ENCODE measurements around the gene CDHR1. TPM values are rescaled to one million over a fixed set of nuclear protein-coding genes. Genes with fewer than 3 reads are reported as not detected.
"Not testable (repeated sequence)": the region's sequence is repeated elsewhere in the genome, so short reads cannot be mapped to it uniquely, and the experiment has no call there.

CDHR1 gene
- total RNA-seq, 1 donor from 2014 or later, result not detected

GRCh38 chr10:84173501-84173929 is 20.8 kb upstream of the CDHR1 start, which contains the start of gene GPR15LG:
GPR15LG (plus strand) TSS chr10:84173801; CDS start chr10:84173852, 51 bp downstream.
- no peak for DNase-seq (ENCODE audit: low read depth, low spot score)

GRCh38 chr10:84175436-84175835 is 18.9 kb upstream of the CDHR1 start:
- no peak for DNase-seq (ENCODE audit: low read depth, low spot score)

- no peak for DNase-seq (ENCODE audit: low read depth, low spot score)
These were observed 18.0 kb upstream of the CDHR1 start for GRCh38 chr10:84176351-84176750.

- no peak for DNase-seq (ENCODE audit: low read depth, low spot score)
These were observed 17.4 kb upstream of the CDHR1 start for GRCh38 chr10:84176836-84177474.

GRCh38 chr10:84177541-84178141 is 16.7 kb upstream of the CDHR1 start:
- DNase-seq (ENCODE audit: low read depth, low spot score), result no peak

GRCh38 chr10:84178160-84178609 is 16.2 kb upstream of the CDHR1 start:
- DNase-seq (ENCODE audit: low read depth, low spot score), result no peak

- DNase-seq (ENCODE audit: low read depth, low spot score), result no peak
These were observed 15.2 kb upstream of the CDHR1 start for GRCh38 chr10:84179059-84179710.

GRCh38 chr10:84180386-84180785 is 14.0 kb upstream of the CDHR1 start:
- DNase-seq (ENCODE audit: low read depth, low spot score), result not testable (repeated sequence)

GRCh38 chr10:84181631-84182030 is 12.7 kb upstream of the CDHR1 start:
- DNase-seq (ENCODE audit: low read depth, low spot score), result no peak

- no peak for DNase-seq (ENCODE audit: low read depth, low spot score)
These were observed 9.8 kb upstream of the CDHR1 start for GRCh38 chr10:84184517-84184916.

GRCh38 chr10:84185526-84186175 is 8.7 kb upstream of the CDHR1 start:
- no peak for DNase-seq (ENCODE audit: low read depth, low spot score)

GRCh38 chr10:84188815-84189214 is 5.5 kb upstream of the CDHR1 start:
- DNase-seq (ENCODE audit: low read depth, low spot score), result no peak

GRCh38 chr10:84190621-84191020 is 3.7 kb upstream of the CDHR1 start:
- DNase-seq (ENCODE audit: low read depth, low spot score), result no peak

GRCh38 chr10:84191106-84191505 is 3.2 kb upstream of the CDHR1 start:
- DNase-seq (ENCODE audit: low read depth, low spot score), result no peak

GRCh38 chr10:84193327-84193726 is 1.0 kb upstream of the CDHR1 start:
- DNase-seq (ENCODE audit: low read depth, low spot score), result no peak

GRCh38 chr10:84193846-84194423 is 402 bp upstream of the CDHR1 start:
- DNase-seq (ENCODE audit: low read depth, low spot score), result no peak

- no peak for DNase-seq (ENCODE audit: low read depth, low spot score)
These were observed 900 bp downstream of the CDHR1 start for GRCh38 chr10:84195044-84195830.

- no peak for DNase-seq (ENCODE audit: low read depth, low spot score)
These were observed 1.7 kb downstream of the CDHR1 start for GRCh38 chr10:84196083-84196482.

GRCh38 chr10:84196941-84197340 is 2.6 kb downstream of the CDHR1 start:
- no peak for DNase-seq (ENCODE audit: low read depth, low spot score)

- DNase-seq (ENCODE audit: low read depth, low spot score), result no peak
These were observed 3.3 kb downstream of the CDHR1 start for GRCh38 chr10:84197643-84198042.

All from pulmonary artery endothelial cell (primary cell).